NOMO-1 treated with DMSO at 0.1 percent for 48 hours (cell line): Measurements from ENCODE around the gene FBXO39.
"Not testable (repeated sequence)": the region's sequence is repeated elsewhere in the genome, so short reads cannot be mapped to it uniquely, and the experiment has no call there.

Source experiments
- DNase-seq: peaks from one replicate; lab custom pipeline; 2025; ENCODE audit not compliant: unreplicated experiment; lab: John Stamatoyannopoulos, UW

FBXO39 gene

GRCh38 chr17:6789146-6789545, 13.1 kb downstream of the FBXO39 start:
- DNase-seq = no peak

GRCh38 chr17:6793748-6794493, 17.9 kb downstream of the FBXO39 start:
- no peak for DNase-seq

GRCh38 chr17:6796017-6796886, 20.2 kb downstream of the FBXO39 start:
- DNase-seq = no peak

DNA sequence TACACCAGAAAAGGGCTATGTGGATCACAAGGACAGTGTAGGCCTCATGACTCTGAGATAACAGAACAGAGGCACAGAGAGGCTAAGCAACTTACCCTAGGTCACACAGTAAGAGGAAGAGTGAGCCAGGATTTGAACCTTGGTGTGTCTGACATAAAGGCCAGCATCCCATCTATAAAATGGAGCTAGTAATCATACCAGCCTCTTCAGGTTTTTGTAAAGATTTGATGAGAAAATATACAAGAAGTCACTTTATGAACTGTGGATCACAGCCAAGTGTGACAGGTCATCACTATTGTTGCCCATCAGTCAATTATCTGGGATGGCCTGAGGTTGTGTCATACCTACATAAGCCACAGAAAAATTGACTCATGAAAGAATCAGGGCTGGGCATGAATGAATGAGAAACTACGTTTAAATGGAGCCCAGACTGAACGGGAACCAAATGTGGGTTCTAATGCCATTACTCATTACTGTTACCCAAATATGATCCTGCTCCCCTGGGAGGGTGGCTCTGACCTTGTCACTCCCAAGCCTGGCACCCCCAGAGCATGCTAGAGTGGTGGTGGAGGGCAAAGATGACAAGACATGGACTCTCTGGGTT, 21.0 kb downstream of the FBXO39 start:
- DNase-seq = no peak

DNA sequence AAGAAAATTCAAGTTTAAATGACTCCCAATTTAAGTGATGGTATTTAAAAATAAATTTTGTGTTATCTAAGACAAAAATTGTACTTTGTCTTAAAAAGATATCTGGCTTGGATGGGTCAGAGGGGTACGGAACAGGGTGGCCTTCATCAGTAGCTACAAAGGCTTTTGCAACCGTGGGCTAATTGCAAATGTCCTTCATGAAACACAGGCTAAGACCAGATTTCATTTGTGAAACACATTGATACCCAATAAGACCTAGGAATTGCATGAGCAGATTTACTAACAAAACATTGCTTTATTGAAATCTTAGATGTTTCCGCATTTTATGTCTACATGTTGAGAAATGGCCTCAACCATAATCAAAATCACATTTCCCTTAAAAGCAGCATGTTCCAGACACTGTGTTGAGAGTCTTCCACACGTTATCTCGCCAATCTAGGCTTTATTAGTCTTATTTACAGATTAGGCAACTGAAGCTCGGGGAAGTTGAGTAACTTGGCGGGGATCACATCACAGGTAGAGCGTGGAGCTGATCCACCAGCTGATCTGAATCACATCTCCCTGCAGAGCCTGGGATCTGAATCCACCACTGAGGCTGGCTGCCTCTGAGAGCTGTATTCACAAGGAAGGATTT, 21.8 kb downstream of the FBXO39 start:
- no peak for DNase-seq

GRCh38 chr17:6799738-6800137, 23.7 kb downstream of the FBXO39 start:
- DNase-seq = no peak

- DNase-seq = no peak
Observed at GRCh38 chr17:6800422-6801027, 24.5 kb downstream of the FBXO39 start.

DNA sequence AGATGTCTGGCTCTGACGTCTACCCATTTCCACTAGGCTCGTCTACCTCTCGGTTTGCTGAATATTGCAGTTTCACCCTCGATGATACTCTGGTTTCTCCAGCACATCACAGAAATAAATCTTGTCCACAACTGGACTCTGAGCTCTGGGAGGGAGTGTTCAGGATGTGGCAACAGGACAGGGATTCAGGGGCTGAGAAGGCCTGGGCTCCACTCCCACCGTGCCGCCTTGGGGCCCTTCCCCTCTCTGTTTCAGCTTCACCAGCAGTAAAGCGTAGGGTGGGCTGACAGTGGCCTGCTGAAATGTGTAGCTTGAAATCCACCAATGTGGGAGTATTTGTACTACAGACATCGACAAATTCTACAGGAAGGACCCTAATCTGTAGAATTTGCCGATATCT, 35.5 kb downstream of the FBXO39 start:
- DNase-seq = no peak

DNA sequence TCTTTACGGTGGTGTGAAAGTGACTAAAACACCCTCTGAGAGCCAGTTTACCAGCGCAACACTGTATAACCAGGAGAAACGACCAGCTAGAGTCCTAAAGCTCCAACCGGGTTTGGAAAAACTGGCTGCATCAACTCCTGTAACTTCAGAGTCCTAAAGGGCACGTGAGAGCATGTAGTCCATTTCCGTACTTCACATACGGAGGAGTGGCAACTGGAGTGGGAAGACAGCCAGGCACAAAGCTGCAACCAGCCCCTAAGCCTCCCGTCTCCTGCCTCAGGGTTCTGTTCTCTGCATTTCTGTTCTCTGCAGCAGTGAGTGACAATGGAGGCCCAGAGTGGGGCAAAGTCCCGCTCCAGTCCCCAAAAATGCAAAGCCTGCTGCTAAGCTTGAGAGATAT, 36.3 kb downstream of the FBXO39 start:
- no peak for DNase-seq

- no peak for DNase-seq
Observed at GRCh38 chr17:6815775-6816174, 39.8 kb downstream of the FBXO39 start.

DNA sequence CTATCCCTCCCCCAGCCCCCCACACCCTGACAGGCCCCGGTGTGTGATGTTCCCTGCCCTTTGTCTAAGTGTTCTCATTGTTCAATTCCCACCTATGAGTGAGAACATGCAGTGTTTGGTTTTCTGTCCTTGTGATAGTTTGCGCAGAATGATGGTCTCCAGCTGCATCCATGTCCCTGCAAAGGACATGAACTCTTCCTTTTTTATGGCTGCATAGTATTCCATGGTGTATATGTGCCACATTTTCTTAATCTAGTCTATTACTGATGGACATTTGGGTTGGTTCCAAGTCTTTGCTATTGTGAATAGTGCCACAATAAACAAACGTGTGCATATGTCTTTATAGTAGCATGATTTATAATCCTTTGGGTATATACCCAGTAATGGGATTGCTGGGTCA, 40.4 kb downstream of the FBXO39 start:
- DNase-seq = not testable (repeated sequence)

DNA sequence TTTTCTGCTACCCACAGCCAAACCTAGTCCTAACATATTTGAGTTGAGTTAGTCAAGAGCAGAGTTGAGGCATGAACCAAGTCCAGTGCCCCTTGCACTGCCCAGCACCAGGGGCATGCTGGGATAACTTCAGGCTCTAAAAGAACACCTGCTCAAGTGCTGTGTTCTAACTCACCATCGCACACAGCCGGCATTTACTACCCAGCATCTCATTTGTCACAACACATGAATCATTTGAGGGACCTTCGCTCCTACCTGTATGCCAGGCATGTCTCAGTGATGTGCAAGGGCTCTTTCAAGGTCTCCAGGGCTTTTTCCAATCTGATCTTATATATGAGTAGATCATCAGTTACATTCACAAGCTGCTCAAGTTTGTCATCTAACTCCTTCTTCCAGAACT, 42.9 kb downstream of the FBXO39 start:
- no peak for DNase-seq

DNA sequence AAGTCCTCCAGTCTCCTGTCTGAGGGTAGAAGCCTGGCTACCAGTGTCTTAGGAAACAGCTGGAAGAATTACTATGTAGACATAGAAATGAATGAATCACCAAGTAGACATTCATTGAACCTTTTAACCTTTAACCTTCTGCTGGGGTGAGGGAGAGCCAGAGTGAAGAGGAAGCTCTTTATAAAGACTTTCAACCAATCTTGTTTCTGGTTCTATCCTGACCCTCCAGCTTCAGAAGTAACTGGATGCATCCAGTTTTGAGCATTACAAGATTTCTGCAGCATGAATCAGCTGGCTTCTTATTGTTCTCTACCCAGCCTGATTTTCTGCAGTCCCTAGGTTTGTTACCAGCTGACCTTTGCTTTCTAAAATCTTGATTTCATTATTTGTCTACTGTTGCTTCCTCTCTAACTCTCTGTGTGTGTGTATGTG, 47.0 kb downstream of the FBXO39 start:
- DNase-seq = no peak

- DNase-seq = no peak
Observed at GRCh38 chr17:6830383-6830986, 54.5 kb downstream of the FBXO39 start.

- DNase-seq = peak; percentile 67
Observed at GRCh38 chr17:6831661-6832263, 55.7 kb downstream of the FBXO39 start, which contains the start of gene TEKT1. TSS of gene TEKT1 (minus strand) at chr17:6831729. CDS start at chr17:6830376, 1,353 bp downstream.
